ENCODE results near the gene VPS16. TPM values are rescaled to one million over a fixed set of nuclear protein-coding genes. Genes with fewer than 3 reads are reported as not detected.
"Not testable (repeated sequence)": the region's sequence is repeated elsewhere in the genome, so short reads cannot be mapped to it uniquely, and the experiment has no call there.

Gene VPS16
- total and polyA plus RNA-seq, 5 donors: 16.8 to 24.2 (median 19.6) TPM

GRCh38 chr20:2799271-2799670, 41.3 kb upstream of the VPS16 start:
- no peak overlapping the region for H3K4me3 ChIP-seq (ENCODE audit: low read length)
- DNase-seq: no peak
- intact Hi-C loops (cut with DNase I): no loop called here

DNA sequence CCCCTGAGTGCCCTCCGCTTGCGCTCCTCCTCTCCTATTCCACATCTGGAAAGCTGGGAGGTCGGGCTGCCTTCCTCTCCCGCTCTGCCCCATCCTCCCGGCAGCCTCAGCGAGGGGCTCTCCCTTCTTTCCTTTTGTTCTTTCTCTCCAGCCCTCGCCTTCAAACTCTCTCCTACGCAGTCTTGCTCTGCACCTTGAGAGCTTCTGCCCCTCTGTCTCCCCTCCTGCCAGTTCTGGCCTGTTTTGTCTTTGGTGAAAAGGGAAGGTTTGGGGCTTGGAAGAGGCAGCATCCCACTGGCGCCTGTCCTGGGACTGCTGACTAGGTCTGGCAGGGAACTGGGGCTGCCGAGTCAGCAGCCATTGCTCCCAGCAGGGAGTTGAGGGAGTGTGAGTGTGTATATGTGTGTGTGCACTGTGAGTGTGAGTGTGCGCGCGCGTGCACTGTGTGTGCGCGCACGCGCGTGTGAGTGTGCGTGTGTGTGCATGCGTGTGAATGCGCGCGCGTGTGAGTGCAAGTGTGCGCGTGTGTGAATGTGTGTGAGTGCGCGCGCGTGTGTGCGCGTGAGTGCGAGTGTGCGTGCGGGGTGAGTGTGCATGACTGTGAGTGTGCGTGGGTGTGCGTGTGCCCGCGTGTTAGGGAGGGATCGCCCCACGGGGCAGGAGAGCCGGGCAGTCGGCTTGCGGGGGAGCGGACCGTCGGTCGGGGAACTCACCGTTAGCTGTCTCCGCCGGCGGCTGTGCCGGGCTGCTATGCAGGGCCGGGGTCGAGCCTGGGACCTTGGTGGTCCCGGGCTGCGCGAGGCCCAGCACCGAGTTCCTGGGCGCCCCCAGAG, 40.6 kb upstream of the VPS16 start:
- intact Hi-C loops (cut with DNase I): no loop called here
- H3K27ac ChIP-seq (ENCODE audit: low read length): no peak overlapping the region
- H3K4me1 ChIP-seq (ENCODE audit: control insufficient read depth, insufficient read depth, low read length): no peaks in the 10 kb centered on the region
- H3K9me3 ChIP-seq (ENCODE audit: control insufficient read depth, low read length): no peaks in the 10 kb centered on the region
- DNase-seq: peak in 2 of 3 donors; percentile 58 to 68
- H3K27me3 ChIP-seq (ENCODE audit: control insufficient read depth, insufficient read depth): no peaks in the 10 kb centered on the region
- peak; percentile 5 to 54 for ATAC-seq
- 2% methylated on average over 61 of the region's 61 CpGs for WGBS
- H3K4me3 ChIP-seq (ENCODE audit: low read length): peak overlapping the region; percentile 9

More at GRCh38 chr20:2799271-2799670, 41.3 kb upstream of the VPS16 start:
- H3K4me1 ChIP-seq (ENCODE audit: control insufficient read depth, insufficient read depth, low read length): no peaks in the 10 kb centered on the region
- H3K27ac ChIP-seq (ENCODE audit: low read length): no peak overlapping the region
- no peaks in the 10 kb centered on the region for H3K27me3 ChIP-seq (ENCODE audit: control insufficient read depth, insufficient read depth)
- ATAC-seq: no peak
- no peaks in the 10 kb centered on the region for H3K9me3 ChIP-seq (ENCODE audit: control insufficient read depth, low read length)
- 45% methylated on average over 9 of the region's 9 CpGs for WGBS

DNA sequence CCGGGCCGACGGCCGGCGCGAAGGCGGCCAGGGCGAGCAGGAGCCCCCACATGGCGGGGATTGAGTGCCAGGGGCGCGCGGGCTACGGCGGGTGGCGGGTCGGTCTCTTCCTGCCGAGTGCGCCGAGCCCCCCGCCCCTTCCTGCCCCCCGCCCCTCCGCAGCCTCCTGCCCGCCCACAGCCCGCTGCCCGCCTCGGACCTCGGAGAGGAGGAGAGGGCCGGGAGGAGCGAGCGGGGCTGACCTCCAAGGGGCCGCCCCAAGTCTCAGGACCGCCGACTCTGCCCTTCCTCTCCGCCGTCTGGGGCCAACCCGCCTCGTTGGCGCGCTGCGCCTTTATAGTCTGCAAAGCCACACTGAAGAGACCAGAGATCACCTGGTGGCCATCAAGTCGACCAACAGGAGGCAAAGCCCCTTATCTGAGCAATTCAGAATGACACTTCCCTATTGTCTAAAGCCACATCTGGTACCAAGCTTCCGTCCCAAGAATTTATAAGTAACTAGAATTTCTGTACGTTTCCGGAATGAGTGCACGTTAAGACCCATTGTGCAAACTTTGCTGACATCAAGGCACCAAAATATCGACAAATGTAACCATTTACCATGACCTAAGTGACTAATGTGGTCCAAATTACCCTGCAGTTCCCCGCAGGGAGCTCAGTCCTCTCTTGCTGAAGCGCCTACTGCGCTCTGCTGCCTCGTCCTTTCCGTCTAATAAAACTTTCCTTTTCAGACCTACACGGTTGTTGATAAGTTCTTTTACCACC, 39.8 kb upstream of the VPS16 start, which contains the start of gene CPXM1:
TSS of gene CPXM1 (minus strand) at position 107 of the 765 bp plus-strand sequence. CDS start at position 52, 55 bp downstream.
- ATAC-seq (peak; percentile 32 to 45), DNase-seq (no peak)
- no peaks in the 10 kb centered on the region for H3K4me1 ChIP-seq (ENCODE audit: control insufficient read depth, insufficient read depth, low read length)
- H3K27me3 ChIP-seq (ENCODE audit: control insufficient read depth, insufficient read depth): no peaks in the 10 kb centered on the region
- intact Hi-C loops (cut with DNase I): no loop called here
- H3K27ac ChIP-seq (ENCODE audit: low read length): no peak within 1 kb of the TSS
- 1% methylated on average over 51 of the region's 52 CpGs for WGBS
- H3K9me3 ChIP-seq (ENCODE audit: control insufficient read depth, low read length): no peaks in the 10 kb centered on the region
- H3K4me3 ChIP-seq (ENCODE audit: low read length): peak within 1 kb of the TSS; percentile 9

- no peak overlapping the region for H3K4me3 ChIP-seq (ENCODE audit: low read length)
- H3K4me1 ChIP-seq (ENCODE audit: control insufficient read depth, insufficient read depth, low read length): no peaks in the 10 kb centered on the region
- no peaks in the 10 kb centered on the region for H3K27me3 ChIP-seq (ENCODE audit: control insufficient read depth, insufficient read depth)
- no peaks in the 10 kb centered on the region for H3K9me3 ChIP-seq (ENCODE audit: control insufficient read depth, low read length)
- intact Hi-C loops (cut with DNase I): no loop called here
- WGBS: 12% methylated on average over 13 of the region's 13 CpGs
- H3K27ac ChIP-seq (ENCODE audit: low read length): no peak overlapping the region
- no peak for ATAC-seq
- DNase-seq: no peak
Measured at GRCh38 chr20:2801286-2801728, 39.2 kb upstream of the VPS16 start.

DNA sequence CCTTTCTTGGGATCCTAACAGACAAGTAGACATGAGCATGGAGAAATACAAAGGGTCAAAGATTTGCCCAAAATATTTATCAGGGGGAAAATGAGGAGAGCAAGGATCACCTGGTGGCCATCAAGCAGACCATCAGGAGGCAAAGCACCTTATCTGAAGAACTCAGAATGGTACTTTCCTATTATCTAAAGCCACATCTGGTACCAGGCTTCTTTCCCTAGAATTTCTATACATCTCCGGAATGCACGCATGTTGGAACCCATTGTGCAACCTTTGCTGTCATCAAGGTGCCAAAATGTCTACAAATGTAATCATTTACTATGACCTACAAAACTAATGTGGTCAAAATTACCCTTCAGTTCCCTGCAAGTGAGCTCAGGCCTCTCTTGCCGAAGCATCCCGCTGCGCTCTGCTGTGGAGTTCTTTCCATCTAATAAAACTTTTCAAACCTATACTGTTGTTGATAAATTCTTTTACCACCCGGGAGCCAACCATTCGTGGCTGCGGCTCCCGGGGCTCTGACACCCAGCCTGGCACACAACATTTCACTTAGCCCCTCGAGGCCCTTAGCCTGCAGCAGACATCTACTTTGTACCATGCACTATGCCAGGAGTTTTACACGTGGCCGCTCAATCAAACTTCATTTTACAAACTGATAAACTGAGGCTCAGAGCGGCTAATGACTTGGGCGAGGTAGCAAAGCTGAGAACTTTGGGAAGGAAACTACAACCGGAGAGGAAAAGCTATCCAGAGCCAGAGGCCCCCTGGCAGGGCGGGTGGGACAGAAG, 36.3 kb upstream of the VPS16 start:
- no peaks in the 10 kb centered on the region for H3K9me3 ChIP-seq (ENCODE audit: control insufficient read depth, low read length)
- no peaks in the 10 kb centered on the region for H3K4me1 ChIP-seq (ENCODE audit: control insufficient read depth, insufficient read depth, low read length)
- peaks cover 2% of the 10 kb centered on the region for H3K27me3 ChIP-seq (ENCODE audit: control insufficient read depth, insufficient read depth)
- no peak overlapping the region for H3K27ac ChIP-seq (ENCODE audit: low read length)
- intact Hi-C loops (cut with DNase I): no loop called here
- WGBS: 48% methylated on average over 16 of the region's 16 CpGs
- no peak overlapping the region for H3K4me3 ChIP-seq (ENCODE audit: low read length)
- no peak for ATAC-seq
- DNase-seq: no peak

- H3K4me3 ChIP-seq (ENCODE audit: low read length): no peak overlapping the region
- ATAC-seq (peak; percentile 56 to 58), DNase-seq (peak in 1 of 3 donors; percentile 61)
- no peaks in the 10 kb centered on the region for H3K4me1 ChIP-seq (ENCODE audit: control insufficient read depth, insufficient read depth, low read length)
- intact Hi-C loops (cut with DNase I): no loop called here
- peaks cover 2% of the 10 kb centered on the region for H3K27me3 ChIP-seq (ENCODE audit: control insufficient read depth, insufficient read depth)
- WGBS: 9% methylated on average over 49 of the region's 49 CpGs
- H3K27ac ChIP-seq (ENCODE audit: low read length): no peak overlapping the region
- no peaks in the 10 kb centered on the region for H3K9me3 ChIP-seq (ENCODE audit: control insufficient read depth, low read length)
Measured at GRCh38 chr20:2804852-2805688, 35.5 kb upstream of the VPS16 start.

DNA sequence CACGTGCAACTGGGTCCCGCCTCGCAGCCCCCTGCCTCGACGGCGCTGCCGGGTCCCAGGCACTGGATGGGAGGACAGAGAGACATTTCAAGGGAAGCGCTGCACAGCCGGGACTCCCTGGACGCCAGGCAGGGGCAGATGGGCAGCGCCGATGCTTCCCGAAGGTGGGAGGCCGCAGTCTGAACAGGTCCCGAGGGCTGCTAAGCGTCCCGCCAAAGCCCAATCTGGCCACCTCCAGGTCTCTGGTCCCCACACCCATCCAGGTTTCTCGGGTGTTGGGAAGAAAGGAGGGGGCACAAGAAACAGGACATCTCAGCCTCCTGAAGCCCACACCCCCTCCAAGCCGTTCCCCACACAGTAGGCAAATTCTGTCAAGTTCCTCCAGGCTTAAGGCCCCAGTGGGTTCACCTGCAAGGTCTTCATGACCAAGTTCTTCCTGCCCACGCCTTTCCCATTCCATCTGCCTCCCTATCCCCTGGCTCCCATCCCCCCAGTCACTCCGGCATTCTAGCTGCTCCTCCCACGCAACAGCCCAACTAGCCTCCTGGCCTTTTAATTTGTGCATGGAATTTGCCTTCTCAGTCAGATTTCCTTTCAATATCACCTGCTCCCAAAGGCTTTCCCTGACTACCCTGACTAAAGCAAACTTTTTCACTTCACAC, 34.7 kb upstream of the VPS16 start:
- 26% methylated on average over 22 of the region's 22 CpGs for WGBS
- H3K9me3 ChIP-seq (ENCODE audit: control insufficient read depth, low read length): no peaks in the 10 kb centered on the region
- ATAC-seq (no peak), DNase-seq (no peak)
- no peak overlapping the region for H3K4me3 ChIP-seq (ENCODE audit: low read length)
- peaks cover 2% of the 10 kb centered on the region for H3K27me3 ChIP-seq (ENCODE audit: control insufficient read depth, insufficient read depth)
- intact Hi-C loops (cut with DNase I): no loop called here
- no peaks in the 10 kb centered on the region for H3K4me1 ChIP-seq (ENCODE audit: control insufficient read depth, insufficient read depth, low read length)
- no peak overlapping the region for H3K27ac ChIP-seq (ENCODE audit: low read length)

- DNase-seq: no peak
- 44% methylated on average over 4 of the region's 4 CpGs for WGBS
- ATAC-seq: no peak
- Histone ChIP-seq H3K27me3 (ENCODE audit: control insufficient read depth, insufficient read depth) (peaks cover 2% of the 10 kb centered on the region), H3K4me1 (ENCODE audit: control insufficient read depth, insufficient read depth, low read length) (no peaks in the 10 kb centered on the region), H3K27ac (ENCODE audit: low read length) (no peak overlapping the region), H3K9me3 (ENCODE audit: control insufficient read depth, low read length) (no peaks in the 10 kb centered on the region), H3K4me3 (ENCODE audit: low read length) (no peak overlapping the region)
- intact Hi-C loops (cut with DNase I): no loop called here
Measured at GRCh38 chr20:2806351-2806701, 34.2 kb upstream of the VPS16 start.

DNA sequence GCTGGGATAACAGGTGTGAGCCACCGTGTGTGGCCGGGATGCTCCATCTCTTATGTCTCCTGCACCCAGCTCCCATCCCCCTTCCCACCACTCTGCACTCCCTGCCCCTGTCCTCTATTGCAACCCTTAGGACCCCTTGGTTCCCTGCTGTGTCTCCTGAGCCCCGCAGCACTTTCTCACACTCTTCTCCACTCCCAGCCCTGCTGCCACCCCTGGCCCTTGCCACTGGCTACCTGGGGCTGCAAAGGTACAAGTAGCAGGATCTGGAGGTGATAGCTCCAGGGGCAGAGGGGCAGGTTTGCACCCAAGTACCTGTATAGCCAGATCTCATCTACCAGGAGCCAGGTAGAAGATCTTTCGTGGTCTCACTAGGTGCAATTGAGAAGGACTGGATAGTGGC, 33.5 kb upstream of the VPS16 start:
- DNase-seq (no peak), ATAC-seq (no peak)
- no peak overlapping the region for H3K4me3 ChIP-seq (ENCODE audit: low read length)
- no peaks in the 10 kb centered on the region for H3K4me1 ChIP-seq (ENCODE audit: control insufficient read depth, insufficient read depth, low read length)
- H3K27ac ChIP-seq (ENCODE audit: low read length): no peak overlapping the region
- peaks cover 2% of the 10 kb centered on the region for H3K27me3 ChIP-seq (ENCODE audit: control insufficient read depth, insufficient read depth)
- H3K9me3 ChIP-seq (ENCODE audit: control insufficient read depth, low read length): no peaks in the 10 kb centered on the region
- 78% methylated on average over 4 of the region's 4 CpGs for WGBS
- intact Hi-C loops (cut with DNase I): no loop called here

- H3K27ac ChIP-seq (ENCODE audit: low read length); ATAC-seq; intact Hi-C loops (cut with DNase I); DNase-seq; H3K4me1 ChIP-seq (ENCODE audit: control insufficient read depth, insufficient read depth, low read length); H3K4me3 ChIP-seq (ENCODE audit: low read length); H3K9me3 ChIP-seq (ENCODE audit: control insufficient read depth, low read length); H3K27me3 ChIP-seq (ENCODE audit: control insufficient read depth, insufficient read depth): not testable (repeated sequence)
- WGBS: 79% methylated on average over 9 of the region's 9 CpGs
Measured at GRCh38 chr20:2807929-2808328, 32.6 kb upstream of the VPS16 start.
